HG02885 (cell line): ENCODE measurements around the gene SDSL.

Experiments used
- ATAC-seq: cut with Tn5 transposase; IDR thresholded peaks from one replicate; pipeline ENCODE4 v1.9.1; 2021; ENCODE audit warnings: mild to moderate bottlenecking; ENCODE audit not compliant: unreplicated experiment, poor library complexity

SDSL gene

GRCh38 chr12:113395119-113395518, 27.1 kb upstream of the SDSL start:
- ATAC-seq, result no peak

GRCh38 chr12:113396200-113396599, 26.0 kb upstream of the SDSL start:
- ATAC-seq, result no peak

GRCh38 chr12:113396828-113397496, 25.2 kb upstream of the SDSL start:
- no peak for ATAC-seq

- ATAC-seq, result no peak
These were observed 24.5 kb upstream of the SDSL start for GRCh38 chr12:113397497-113398197.

- ATAC-seq, result no peak
These were observed 23.6 kb upstream of the SDSL start for GRCh38 chr12:113398346-113399290.

GRCh38 chr12:113399490-113399889, 22.7 kb upstream of the SDSL start:
- ATAC-seq, result no peak

- no peak for ATAC-seq
These were observed 21.8 kb upstream of the SDSL start for GRCh38 chr12:113400362-113400761.

GRCh38 chr12:113401066-113402000, 20.8 kb upstream of the SDSL start:
- ATAC-seq, result no peak

- no peak for ATAC-seq
These were observed 19.5 kb upstream of the SDSL start for GRCh38 chr12:113402586-113403260.

GRCh38 chr12:113403435-113404415, 18.5 kb upstream of the SDSL start, which contains the start of gene SDS:
SDS (minus strand) TSS chr12:113403887; CDS start chr12:113399708, 4,179 bp downstream.
- no peak for ATAC-seq

- ATAC-seq, result no peak
These were observed 16.5 kb upstream of the SDSL start for GRCh38 chr12:113405694-113406093.

- no peak for ATAC-seq
These were observed 14.1 kb upstream of the SDSL start for GRCh38 chr12:113407931-113408600.

- no peak for ATAC-seq
These were observed 13.4 kb upstream of the SDSL start for GRCh38 chr12:113408756-113409298.

- ATAC-seq, result no peak
These were observed 12.6 kb upstream of the SDSL start for GRCh38 chr12:113409462-113410124.

- ATAC-seq, result no peak
These were observed 8.7 kb upstream of the SDSL start for GRCh38 chr12:113413488-113413939.

- ATAC-seq, result no peak
These were observed 7.6 kb upstream of the SDSL start for GRCh38 chr12:113414519-113415038.
